GM19099 (cell line): Measurements from ENCODE around the gene NDUFB4.

Source experiments
- POLR2A ChIP-seq: IDR thresholded peaks from 3 replicates; pipeline ENCODE4 v1.6.1; 2011; ENCODE audit warnings: low read depth; ENCODE audit not compliant: insufficient read length; ENCODE audit errors: extremely low read depth

Gene NDUFB4

DNA sequence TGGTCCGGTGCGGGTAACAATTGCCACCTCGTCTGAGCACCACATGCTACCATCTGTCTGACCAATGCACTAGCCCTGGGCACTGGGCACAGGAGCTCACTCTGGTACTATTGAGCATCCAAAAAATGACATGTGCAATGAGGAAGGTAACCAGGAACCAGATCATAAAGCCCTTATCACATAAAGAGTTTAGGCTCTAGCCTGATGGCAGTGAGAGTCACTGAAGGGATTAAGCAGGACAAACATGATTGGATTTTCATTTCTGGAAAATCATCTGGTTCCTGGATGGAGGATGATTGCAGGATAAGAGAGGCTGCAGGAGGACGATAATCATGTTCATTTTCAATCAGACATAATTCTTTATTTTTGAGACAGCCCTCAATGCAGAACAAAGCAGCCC is 12.4 kb downstream of the NDUFB4 start:
- no peak for TF ChIP-seq POLR2A

DNA sequence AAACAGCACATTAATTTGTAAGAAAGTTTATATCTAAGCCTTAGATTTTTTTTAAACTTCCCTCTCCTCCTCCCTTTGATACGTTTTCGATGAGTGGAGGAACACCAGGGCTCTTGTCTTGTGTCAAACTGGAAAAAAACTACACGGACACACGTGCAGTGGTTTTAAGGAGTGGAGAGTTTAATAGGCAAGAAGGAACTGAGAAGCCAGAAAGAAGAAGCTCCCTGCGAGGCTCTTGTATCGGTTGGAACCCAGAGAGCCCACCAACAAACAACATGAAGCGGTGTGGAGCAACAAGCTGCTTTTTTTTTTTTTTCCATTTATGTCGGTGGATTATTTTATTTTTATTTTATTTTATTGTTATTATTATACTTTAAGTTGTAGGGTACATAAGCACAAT is 18.6 kb downstream of the NDUFB4 start:
- TF ChIP-seq POLR2A = no peak

DNA sequence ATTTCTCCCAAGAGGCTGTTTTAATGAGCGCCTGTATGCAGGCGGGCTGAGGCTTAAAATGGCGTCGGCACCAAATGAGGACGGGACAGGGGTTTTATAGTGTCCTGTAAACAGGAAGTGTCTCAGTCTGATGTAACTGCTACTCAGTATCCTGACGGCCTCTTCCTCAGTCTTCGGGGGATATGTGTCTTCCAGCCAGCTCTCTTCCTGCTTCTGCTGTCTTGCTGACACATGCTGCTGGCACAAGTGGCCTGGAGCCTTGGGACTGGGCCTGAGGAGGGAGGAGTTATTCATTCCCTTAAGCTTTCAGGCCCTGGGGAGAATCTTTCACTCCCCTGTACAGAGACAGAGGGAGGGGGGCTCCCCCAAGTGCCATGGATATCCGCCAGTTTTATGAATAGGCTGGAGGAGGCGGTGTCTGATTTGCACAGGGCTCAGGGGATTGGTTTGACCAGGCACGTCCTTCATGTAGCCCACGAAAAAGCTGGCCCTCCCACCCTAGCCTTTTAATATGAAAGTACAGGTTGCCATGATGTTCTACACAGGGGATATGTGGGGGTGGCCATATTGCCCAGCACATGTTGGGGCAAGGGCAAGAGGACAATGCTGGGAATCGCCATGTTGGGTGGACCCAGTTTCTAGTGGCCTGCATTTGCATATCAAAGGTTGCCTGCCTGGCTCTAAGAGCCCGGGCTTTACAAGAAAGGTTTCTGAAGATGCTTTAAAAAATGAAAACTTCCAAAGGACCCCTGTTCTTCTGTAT is 19.9 kb downstream of the NDUFB4 start:
- no peak for TF ChIP-seq POLR2A

DNA sequence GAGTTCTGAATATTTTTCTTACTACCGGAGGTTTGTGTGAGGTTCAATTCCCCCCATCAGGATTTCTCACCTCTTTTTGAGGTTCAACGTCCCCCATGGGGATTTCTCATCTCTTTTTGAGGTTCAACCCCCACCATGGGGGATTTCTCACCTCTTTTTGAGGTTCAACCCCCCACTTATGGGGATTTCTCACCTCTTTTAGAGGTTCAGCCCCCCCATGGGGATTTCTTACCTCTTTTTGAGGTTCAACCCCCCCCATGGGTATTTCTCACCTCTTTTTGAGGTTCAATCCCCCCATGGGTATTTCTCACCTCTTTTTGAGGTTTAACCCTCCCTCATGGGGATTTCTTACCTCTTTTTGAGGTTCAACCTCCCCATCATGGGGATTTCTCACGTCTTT is 26.3 kb downstream of the NDUFB4 start:
- no peak for TF ChIP-seq POLR2A

DNA sequence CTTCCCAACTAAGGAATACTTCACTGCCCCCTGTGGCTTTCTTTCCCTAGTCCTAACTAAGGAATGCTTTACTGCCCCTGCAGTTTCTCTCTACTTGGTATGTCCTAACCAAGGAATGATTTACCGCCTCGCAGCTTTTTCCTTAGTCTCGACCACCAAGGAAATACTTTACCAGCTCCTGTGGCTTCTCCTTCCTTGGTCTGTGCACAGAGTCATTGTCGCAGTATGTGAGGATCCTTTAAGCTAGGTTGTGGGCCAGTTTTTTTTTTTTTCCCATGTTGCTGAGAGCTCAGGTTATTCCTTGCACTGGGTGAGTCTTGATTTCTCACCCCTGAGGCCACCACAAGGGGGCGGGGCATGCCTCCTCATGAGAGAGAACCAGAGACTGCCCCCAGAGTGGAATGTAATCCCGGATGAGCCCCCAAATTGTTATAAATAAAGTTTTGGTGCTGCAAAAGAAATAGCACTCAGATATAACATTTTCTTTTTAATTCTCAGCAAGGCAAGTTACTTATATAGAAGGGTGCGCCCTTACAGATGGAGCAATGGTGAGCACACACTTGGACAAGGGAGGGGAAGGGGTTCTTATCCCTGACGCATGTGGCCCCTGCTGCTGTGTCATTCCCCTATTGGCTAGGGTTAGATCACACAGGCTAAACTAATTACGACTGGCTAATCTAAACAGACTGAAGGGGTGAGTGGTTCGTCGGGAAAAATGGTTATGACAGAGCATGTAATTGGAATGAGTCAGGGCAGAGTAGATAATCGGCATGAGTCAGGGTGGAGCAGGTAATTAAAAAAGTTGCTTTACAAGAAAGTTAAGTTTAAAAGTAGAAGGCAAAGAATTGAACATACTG is 27.0 kb downstream of the NDUFB4 start:
- no peak for TF ChIP-seq POLR2A

DNA sequence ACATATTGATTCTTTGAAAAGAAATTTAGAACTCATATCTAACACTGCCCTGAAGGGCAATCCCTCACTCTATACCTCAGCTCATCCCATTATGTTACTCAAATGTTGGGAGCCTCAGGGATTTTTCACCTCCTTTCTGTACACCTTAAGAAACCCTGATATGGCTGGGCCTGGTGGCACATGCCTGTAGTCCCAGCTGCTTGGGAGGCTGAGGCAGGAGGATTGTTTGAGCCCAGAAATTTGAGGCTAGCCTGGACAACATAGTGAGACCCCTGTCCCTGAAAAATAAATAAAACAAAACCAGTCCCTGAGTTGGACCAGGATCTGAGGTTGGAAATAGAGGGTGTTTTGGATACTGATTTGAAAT is 27.6 kb downstream of the NDUFB4 start:
- no peak for TF ChIP-seq POLR2A

DNA sequence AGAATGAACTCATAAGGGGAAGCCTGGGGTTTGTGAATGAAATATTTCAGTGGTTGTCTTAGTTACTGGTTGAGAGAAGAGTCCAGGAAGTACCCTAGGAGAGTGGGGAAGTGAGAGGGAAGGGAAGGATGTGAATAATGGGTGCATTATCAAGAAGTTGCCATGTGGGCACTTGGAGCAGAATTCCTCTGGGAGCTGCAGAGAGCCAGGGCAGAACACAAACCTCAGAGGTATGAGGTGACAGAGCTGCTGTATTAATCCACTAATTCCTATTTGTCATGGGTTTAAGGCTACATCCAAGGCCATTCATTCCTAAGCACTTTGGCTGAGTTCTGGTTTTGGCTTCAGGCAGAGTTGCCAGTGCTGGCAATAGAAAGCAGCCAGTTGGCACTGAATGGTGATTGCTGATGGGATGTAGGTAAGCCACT is 29.0 kb downstream of the NDUFB4 start:
- TF ChIP-seq POLR2A = no peak

DNA sequence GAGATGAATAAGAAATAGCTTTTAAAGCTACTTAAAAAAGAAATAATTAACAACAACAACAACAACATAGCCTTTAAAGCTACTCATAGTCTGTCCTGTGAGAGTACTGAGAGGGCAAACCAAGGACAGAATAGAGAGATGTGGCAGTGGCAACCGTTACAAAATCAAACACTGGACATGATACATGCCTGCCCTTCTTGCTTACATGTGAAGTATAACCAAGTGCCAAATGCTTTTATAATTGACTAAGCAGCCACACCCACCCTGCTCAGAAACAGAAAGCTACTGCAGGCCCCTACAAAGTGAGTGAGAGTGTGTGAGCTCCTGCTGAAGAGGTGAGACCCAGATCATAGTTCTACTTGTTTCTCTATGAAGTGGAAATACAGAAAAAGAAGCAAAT is 38.4 kb downstream of the NDUFB4 start:
- no peak for TF ChIP-seq POLR2A

DNA sequence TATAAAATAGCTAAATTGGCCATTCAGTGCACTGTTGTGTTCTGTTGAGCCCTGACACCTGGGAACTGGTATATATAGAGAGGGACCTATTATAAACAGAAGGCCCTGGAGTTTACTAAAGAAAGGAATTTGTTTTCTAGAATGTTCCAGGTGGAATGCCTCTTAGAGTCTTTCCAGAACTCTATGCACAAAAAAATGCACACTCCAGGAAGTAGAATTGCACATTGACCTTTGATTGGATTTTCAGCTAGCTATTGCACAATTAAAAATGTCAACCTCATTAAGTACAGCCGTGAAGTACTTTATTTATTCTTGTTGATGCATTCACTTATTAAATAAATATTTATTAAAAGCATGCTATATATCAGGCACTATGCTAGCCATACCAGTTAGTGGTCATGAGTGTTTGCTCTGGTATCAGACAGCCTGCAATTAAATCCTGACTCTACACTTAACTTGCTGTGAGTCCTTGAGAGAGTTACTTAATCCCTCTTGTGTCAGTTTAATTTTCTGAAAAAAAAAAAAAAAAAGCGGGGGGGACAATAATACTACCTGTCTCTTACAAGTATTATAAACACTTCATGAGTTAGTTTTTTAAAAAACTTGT is 40.8 kb downstream of the NDUFB4 start:
- no peak for TF ChIP-seq POLR2A

DNA sequence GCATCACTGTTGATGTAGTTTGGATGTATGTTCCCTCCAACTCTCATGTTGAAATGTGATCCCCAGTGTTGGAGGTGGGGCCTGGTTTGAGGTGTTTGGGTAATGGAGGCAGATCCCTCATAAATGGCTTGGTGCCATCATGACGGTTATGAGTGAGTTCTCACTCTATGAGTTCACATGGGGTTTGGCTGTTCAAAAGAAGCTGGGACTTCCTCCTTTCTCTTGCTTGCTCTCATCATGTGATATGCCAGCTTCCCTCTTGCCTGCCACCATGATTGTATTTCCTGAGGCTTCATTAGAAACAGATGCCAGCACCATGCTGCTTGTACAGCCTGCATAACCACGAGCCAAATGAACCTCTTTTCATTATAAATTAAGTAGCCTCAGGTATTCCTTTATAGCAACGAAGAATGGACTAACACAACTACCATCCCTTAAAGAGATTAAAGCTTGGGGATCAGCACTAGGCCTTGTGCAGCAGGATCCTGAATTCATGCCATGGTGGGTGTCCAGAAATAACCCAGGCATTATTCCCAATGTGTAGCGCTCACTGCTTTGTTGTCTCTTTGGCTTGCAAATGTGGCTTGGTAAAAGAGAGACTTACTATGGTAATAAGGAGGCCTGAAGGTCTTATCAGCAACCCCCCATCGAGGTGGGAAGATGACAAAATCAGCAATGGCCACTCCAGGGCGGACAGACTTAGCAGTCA is 41.9 kb downstream of the NDUFB4 start:
- TF ChIP-seq POLR2A = no peak

DNA sequence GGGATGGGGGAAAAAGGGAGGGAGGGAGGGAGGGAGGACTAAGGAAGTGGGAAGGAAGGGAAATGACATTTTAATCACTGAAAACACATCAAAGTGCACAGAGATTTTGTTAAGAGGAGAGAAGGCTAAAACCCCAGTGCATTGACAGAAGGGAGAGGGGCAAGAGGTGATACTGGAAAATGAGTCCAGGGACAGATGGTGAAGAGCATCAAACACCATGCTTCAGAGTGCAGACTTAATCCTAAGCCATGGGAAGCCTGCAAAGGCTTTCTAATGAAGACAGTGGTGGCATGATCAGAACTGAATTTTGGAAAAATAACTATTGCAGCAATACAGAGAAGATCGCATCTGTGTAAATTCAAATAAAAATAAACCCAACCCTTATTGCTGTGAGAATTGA is 44.1 kb downstream of the NDUFB4 start:
- TF ChIP-seq POLR2A = no peak

DNA sequence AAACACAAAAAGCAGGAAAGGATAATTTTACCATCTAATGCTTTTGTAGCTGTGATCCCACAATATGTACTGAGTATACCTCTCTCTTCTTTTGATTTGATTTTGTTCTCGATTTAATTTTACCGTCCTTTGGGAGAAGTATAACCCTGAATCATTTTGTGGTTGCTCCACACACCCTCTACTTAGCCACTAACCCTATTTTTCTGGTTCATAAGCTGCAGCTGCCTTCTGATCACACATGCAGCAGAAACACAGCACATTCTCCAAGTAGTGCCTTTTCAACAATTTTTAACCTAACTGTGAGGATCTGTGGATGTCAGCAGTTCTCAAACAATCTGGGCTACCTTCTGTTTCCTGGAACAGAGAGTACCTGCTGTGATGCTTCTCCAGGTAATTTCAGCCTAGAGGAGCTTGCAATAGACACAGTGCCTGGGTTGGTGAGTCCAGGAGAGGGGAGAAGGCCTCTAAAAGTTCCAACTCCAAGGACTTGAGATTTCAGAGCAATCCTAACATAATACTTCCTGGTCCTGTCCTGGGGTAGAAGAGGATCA is 45.6 kb downstream of the NDUFB4 start:
- no peak for TF ChIP-seq POLR2A

DNA sequence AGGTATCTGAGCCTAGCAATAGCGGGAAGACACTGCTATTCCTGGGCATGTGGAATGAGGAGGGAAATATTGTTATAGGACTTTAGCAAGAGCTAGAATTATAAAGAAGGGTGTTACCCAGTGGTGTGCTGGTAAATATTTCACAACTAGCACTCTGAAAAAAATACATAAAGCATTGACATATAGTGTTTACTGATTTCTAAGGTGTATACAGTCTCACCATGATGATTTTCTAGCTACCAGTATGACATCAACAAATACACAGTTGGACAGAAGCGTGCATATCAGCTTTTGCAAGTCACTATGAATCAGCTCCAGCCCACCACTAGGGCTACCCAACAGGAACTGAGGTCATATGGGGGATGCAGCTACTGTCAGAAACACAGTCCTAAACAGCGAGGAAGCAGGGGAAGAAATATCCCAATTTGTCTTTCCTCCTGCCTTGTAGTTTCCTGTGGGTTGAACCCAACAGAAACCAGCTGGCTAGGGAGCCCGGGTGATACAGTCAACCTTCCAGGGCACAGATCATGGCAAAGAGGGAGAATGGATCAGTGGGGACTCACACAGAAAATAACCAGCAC is 46.3 kb downstream of the NDUFB4 start:
- TF ChIP-seq POLR2A = no peak

DNA sequence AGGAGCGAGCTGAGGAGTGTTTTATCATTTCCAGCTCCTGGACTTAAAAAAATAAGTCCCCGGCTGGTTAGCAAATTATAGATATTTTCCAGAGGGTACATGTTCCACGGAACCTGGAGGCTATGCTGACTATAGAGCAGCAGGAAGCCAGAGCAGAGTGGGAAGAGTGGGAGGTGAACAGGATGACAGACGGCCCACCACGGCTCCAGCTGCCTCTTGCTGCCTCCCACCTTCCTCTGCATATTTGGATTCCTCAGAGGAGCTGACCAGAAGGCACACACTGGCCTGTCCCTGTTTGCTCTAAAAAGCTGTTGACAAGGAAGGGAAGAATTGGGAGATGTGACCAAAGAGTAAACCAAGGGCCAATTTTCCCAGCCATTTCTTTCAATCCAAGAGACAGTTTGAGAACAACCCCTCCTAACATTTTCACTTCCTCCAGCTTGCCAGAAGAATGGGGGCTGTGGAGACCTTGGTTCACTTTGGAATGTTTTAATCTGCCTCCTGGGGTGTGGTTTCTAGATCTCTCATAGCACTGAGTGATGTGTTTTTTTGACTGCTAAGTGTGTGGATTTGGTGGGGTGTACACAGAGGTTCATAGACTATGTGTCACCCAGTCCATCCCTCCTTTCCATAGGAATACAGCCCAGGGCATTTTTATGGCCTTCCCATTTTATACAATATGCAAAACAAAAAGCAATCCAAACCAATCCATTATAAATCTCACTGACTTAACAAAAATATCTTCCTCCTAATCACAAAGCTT is 49.1 kb downstream of the NDUFB4 start:
- no peak for TF ChIP-seq POLR2A
